Mesenteric fat pad (tissue), 1 donor: ENCODE data around the gene CSNK2A1. TPM values are rescaled to one million over a fixed set of nuclear protein-coding genes. Genes with fewer than 3 reads are reported as not detected.
"Not testable (repeated sequence)": the region's sequence is repeated elsewhere in the genome, so short reads cannot be mapped to it uniquely, and the experiment has no call there.

ENCODE experiments used
- DNase-seq: peaks from one replicate; pipeline ENCODE4 v3.0.0-alpha.2; 2020; ENCODE audit warnings: low spot score
- total RNA-seq: library from RNA; stranded (reverse); fragmentation: NEBNext Ultra II Directional; extraction: Animal tissue kit (Norgen Biotek cat#: 25700); gene quantifications from one replicate; pipeline ENCODE4 v1.2.1, GENCODE V29; 2021
- donor health status: DM: yes; HTN: yes; CAD: no.

Gene CSNK2A1
- total RNA-seq, 1 donor from 2014 or later, result 132 TPM

DNA sequence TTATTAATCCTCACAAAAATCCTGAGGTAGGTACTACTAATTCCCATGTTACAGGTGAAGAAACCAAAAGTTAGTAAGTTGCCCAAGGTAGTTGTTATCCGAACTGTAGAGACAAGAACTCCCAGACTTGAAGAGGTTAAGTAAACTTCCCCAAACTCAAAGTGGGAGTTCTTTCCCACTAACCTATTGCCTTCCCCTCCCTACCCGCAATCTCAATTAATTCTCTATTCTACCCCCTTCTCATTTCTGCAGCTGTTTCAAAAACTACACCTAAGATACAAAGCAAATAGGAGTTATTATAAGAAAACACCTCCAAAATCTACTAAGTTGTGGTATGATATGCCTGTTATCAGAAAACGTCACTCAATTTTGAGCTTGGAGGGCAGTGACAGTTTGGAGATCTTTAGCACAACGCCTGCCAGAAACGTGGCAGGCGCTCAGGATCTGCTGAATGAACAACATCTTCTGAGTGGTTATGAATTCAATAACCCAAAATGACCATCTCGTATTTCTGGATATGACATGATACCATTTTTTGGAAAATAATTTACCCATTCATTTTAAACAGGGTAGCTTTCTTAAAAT lies 7.1 kb downstream of the CSNK2A1 start:
- DNase-seq, result no peak

DNA sequence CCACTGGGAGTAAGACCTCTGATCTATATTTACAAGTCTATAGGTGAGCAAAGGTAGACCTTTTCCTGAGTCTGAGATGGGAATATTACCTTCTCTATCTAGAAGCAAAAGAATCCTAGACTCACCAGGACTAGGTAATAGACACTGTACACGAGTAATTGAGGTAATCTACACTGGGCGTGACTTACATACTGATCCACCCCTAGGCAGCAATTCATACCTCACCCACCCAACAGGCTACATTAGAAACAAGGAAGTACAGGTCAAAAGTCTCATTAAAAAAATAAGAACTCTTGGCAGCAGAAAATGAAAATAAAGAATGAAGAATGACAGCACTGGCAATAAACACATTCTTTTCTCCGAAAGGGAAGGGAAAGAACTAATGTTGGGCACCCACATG lies 7.6 kb downstream of the CSNK2A1 start:
- no peak for DNase-seq

DNA sequence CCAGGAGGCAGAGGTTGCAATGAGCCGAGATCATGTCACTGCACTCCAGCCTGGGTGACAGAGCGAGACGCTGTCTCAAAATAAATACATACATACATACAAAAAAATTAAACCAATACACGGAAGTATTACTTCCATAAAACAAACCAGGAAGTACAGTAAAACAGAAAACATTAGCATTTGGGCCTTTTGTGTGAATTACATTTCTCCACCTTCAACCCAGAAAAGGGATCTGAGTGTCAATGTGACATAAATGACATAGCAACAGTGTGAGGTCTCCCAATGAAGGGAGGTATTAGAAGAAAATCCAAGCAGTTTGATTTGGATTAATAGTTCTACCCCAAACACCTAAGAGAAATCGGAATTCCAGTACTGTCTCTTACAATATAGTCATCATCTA lies 10.1 kb downstream of the CSNK2A1 start:
- no peak for DNase-seq

DNA sequence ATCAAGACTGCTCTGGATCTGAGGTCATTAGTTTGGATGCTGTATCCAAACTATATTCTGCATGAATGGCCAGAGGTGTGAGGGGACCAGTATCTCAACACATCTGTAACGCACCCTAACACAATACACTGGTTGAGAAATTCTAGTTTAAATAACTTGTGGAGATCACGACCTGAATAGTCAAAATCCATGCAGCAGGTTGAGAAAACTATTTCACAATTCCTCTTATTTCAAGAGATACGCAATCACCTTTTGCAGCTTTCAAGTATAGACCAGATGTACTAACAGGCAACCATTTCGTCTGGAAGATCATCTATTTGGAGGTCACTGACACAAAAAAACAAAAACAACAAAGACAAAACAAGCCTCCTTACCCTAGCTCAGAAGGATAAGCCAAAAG lies 11.1 kb downstream of the CSNK2A1 start:
- no peak for DNase-seq

DNA sequence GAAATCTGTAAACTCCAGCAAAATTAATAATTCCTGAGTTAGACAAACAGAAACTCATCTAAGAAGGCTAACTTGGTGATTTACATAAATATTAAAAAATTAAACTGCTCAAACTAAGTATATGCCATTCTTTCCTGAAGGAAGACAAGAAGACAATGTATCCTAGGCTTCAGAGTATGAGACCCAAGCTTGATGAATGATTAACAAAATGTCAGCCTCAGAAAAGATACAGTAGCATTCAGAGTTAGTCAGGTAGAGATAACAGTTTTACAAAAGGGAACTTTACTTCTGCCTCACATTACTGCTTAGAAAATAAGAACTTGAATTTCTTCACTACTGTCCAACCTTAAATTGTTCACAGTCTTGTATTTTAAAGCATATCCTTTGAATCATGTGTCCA lies 12.0 kb downstream of the CSNK2A1 start:
- DNase-seq, result no peak

DNA sequence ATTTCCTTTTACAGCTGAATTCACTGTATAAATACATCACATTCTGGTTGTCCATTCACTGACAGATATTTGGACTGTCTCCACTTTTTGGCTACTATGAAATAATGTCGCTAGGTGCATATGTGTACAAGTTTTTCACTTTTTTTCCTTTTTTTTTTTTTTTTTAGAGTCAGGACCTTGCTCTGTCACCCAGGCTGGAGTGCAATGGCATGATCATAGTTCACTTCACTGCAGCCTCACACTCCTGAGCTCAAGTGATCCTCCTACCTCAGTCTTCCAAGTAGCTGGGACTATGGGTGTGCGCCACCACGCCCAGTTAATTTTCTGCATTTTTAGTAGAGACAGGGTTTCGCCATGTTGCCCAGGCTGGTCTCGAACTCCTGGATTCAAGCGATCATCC lies 13.3 kb downstream of the CSNK2A1 start:
- DNase-seq, result no peak

DNA sequence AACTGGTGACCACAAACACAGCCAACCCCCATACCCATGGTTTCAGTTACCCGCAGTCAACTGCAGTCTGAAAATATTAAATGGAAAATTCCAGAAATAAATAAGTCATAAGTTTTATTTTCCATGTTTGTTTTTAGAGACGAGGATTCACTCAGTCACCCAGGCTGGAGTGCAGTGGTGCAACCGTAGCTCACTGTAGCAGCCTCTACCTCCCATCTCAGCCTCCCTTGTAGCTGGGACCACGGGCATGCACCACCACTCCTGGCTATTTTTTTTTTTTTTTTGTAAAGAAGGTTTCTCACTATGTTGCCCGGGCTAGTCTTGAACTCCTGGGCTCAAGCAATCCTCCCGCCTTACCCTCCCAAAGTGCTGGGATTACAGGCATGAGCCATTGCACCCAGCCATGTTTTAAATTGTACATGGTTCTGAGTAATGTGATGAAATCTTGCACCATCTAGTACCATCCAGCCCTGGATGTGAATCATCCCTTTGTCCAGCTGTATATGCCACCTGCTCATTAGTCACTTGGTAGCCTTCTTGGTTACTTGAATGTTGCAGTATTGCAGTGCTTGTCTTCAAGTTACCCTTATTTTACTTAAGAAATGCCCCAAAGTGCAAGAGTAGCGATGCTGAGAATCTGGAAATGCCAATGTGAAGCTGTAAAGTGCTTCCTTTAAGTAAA lies 14.5 kb downstream of the CSNK2A1 start:
- no peak for DNase-seq

DNA sequence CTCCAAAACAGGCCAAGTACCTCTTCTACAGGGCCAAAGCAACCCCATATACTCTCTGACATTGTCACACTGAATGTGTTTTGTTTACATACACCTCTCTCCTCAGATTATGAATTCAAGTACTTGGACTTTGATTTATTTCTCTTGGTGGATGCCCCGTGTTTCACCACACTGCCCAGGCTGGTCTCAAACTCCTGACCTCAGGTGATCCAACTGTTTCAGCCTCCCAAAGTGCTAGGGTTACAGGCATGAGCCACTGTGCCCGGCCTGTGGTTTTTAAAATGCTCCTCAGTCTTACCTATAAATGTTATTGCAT lies 16.1 kb downstream of the CSNK2A1 start:
- DNase-seq, result no peak

DNA sequence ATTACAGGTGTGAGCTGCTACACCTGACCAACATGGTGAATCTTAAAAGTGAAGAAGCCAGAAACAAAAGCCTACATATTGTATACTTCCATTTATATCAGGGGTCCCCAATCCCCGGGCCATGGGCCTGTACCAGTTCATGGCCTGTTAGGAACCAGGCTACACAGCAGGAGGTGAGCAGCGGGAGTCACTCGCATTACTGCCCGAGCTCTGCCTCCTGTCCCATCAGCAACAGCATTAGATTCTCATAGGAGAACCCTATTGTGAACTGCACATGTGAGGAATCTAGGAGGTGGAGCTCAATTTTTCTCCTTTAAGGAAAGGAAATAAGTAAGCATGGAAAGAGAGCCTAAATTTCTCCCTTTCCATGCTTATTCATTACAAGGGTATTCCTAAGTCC lies 21.7 kb downstream of the CSNK2A1 start:
- DNase-seq, result no peak

DNA sequence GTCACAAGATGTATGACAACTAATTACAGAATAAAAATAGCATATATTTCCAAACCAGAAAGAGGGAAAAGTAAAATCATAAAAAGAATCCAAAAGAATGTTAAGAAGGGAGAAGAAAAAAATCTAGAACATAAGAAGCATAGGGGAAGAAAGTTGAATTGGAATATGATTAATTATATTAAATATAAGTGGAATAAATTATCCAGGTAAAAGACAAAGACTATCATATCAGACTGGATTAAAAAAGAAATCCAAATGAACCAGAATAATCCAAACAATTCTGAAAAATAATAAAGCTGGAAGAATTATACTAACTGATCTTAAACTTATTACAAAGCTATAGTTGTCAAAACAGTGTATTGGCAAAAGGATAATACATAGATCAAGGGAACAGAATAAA lies 23.6 kb downstream of the CSNK2A1 start:
- no peak for DNase-seq

DNA sequence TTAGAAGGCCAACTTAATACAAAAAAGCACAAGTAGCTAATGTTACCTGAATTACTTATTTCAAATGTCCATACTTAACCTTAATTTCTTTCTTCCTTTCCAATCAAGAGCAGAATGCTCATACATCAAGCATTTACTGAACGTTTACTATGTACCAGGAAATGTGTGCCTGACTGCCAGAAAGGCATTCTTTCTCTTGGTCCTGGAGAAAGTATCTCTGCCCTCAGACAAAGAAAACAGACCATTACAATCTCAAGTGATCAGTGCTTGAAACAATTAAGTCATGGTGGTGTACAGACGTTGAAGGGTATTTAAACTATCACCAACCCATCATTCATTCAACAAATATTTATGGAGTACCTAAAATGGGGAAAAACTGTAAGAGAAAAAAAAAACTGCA lies 26.4 kb downstream of the CSNK2A1 start:
- no peak for DNase-seq

DNA sequence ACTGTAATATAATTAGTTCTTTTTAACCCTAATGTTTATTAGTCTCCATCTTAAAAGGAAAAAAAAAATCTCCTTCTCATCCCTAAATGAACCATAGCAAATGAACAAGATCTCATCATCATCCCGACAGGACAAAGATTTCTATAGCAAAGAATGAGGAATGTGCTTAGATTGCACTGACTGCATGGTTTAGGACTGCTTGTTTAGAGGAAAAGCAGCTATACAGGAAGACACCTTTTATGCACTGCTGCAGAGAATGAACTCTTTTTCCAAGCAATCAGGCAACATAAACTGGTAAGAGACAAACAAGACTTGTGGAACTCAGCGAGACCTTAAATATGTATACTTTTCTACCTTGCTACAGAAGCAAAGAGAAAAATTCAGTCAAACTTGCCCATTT lies 26.8 kb downstream of the CSNK2A1 start:
- DNase-seq, result no peak

DNA sequence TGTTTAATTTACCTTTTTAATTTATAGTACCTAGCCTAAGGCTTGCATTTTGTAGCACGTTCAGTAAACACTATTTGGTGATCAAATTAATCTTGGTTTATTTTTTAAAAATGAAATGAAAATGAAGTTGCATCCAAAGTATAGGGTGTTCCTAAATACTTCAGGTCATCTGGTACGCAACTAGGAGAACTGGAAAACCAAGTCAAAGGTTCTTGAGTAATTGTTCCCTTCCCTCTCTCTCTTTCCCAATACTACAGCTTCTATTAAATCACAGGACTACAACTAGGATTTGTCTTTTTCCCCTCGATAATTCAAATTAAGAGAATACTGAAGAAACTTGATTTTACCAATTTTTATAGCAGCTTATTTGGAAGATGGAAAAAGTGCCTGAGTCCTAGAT lies 27.9 kb downstream of the CSNK2A1 start:
- no peak for DNase-seq

DNA sequence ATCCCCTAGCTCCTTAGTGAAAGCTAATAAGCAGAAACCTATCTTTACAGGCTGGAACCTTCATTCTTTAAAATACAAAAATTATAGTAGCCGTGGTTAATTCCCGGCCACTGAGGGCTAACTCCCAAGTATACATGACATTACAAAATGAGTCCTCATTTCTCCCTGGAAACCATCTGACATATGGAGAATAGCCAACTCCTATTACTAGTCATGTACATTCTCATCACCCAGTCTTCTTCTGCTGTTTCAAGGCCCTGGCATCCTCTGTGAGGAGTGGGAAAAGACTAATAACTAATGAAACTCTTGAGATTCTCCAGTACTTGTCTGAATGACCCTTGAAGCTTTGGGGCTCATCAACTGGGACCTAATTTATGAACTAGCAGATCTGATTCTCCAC lies 30.2 kb downstream of the CSNK2A1 start:
- DNase-seq, result no peak

DNA sequence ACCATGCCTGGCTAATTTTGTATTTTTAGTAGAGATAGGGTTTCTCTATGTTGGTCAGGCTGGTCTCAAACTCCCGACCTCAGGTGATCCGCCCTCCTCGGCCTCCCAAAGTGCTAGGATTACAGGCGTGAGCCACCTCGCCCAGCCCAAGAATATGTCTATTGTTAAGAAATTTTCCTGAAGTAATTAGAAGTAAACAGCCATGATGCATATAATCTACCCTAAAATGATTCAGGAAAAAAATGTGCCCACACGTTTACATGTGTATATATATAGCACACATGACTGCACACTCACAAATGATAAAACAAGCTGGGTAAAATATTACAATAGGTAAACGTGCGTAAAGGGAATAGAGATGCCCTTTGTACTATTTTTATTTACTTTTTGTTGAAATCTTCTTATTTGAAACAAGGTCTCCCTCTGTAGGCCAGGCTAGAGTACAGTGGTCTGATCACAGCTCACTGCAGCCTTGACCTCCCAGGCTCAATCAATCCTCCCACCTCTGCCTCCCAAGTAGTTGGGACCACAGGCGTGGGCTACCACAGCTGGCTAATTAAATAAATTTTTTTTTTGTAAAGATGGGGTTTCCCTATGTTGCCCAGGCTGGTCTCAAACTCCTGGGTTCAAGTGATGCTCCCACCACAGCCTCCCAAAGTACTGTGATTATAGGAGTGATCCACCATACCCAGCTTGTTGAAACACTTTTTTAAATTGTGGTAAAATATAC lies 33.1 kb downstream of the CSNK2A1 start:
- not testable (repeated sequence) for DNase-seq

DNA sequence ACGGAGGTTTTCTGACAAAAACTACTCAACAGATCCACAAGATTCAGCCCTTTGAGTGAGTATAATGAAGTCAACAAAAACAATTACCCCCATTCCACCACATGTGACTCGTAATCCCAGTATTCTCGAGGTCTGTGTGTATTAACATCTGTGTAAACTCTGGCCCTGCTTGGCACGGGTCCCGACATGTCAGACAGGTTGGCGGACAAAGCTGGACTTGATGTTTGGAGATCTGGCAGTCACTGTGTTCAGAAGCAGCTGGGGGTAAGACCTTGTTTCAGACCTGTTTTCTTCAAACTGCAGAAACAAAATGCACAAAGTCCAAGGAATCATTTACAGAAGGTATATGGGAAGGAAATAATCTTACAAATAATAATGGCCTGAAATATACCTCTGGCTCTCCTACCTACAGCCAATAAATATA lies 35.2 kb downstream of the CSNK2A1 start:
- not testable (repeated sequence) for DNase-seq

DNA sequence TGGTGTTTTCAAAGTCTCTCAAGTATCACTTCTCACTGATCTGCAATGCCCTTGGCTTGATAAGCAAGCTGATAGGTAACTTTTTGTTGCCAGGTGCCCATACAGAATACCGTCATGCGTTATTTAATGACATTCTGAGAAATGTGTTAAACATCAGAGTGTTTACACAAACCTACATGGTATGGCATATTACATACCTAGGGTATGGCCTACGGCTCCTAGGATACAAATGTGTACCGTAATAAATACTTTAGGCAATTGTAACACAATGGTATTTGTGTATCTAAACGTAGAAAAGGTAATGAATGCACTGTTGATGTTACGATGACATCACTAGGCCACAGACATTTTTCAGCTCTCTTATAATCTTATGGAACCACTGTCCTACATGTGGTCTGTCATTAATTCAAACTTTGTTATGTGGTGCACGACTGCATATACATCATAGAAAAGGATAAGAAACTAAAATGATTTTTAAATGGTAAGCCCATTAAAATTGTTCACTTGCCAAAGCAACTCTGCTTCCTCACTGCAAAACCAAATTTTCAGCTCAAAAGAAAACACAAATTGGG lies 35.7 kb downstream of the CSNK2A1 start:
- DNase-seq, result no peak

DNA sequence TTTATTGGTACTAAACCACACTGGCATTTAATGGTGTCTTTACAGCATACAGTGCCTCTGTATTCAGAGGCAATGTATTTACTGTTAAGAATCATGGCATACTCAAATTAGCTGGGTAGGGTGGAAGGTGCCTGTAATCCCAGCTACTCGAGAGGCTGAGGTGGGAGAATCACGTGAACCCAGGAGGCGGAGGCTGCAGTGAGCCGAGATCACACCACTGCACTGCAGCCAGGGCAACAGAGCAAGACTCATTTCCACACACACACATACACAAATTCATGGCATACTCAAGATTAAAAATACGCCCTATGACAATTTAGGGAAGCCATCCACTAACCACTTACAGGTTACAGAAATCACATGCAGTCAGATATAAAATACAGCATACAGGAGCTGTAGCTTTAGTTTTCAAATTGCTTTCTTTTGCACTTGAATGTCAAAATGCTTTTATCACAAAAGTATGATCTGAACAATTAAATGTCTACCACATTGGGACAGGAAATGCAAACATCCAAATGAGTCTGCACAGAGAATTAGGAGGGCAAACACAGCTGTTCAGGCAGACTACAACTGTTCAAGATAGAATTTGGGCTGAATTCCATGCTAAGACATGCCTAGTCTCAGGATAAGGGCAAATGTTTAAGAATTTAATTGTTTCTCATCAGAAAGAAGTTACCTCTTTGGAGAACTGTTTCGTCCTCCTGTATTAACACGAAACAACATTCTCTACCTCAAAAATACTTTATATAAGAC lies 36.4 kb downstream of the CSNK2A1 start:
- DNase-seq, result no peak

DNA sequence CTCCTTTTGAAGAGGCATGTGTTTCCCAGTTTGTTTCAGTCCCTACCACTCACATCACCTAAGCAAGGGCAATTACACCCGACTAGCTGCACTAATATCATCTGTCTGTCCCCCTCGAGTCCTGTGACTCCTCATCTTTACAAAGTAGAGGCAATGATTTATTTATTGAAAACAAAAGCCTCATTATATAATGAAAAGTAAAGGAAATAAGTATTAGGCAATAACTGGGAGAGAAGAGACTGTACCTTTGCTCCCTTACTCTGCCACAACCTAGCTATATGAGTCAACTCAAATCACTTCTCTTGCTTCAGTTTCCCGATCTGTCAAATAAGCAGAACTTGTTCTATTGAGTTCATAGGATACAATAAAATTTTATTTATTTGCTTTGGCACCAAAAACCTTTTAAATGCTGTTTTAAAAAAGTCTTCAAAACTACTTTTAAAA lies 38.9 kb downstream of the CSNK2A1 start:
- no peak for DNase-seq

DNA sequence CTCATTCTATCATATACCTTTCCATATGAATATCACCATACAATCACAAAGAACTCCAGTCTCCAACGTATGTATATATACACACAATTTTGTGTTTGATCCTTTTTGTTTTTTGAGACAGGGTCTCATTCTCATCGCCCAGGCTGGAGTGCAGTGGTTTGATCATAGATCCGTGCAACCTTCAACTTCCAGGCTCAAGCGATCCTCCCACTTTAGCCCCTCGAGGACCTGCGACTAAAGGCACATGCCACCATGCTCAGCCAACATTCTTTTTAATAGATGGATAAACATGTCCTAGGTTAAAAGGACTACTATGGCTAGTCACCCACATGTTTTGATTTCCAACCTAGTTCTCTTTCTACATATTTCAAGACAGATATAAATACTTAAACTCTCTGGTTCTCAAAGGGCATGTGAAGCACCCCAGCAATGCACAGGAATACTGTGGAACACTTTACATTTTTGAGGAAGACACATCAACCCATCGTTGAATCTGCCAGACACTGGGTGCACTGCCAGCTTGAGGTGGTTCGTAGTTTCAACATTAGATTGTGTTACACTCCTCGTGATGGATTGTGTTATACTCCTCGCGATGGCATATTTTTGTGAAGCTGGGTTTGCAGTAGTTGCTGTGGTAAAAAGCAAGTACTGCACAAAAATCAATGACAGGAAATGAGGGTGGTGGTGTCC lies 40.4 kb downstream of the CSNK2A1 start:
- no peak for DNase-seq

DNA sequence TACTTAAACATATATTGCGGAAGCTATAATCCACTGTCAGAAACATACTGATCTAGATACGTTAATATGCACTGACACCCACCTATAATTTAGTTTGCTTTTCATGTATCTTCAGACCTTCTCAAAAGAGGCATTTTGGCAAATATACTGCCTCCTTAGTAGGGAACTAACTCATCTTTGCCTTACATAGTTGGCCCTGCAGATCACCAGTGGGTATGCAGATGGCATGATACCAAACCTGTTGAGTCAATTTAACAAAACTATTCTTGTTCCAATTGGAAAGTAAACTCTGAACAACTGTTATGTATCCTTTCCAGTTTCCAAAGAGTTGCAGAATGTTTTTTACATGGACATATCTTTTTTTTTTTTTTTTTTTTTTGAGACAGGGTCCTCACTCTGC lies 45.6 kb downstream of the CSNK2A1 start:
- no peak for DNase-seq
